HG03175 (cell line): Measurements from ENCODE around the gene RPS25.
A peak's percentile ranks its signal among the peaks of the same experiment; 100 is the strongest.
"Not testable (repeated sequence)": the region's sequence is repeated elsewhere in the genome, so short reads cannot be mapped to it uniquely, and the experiment has no call there.

Experiments used
- ATAC-seq: cut with Tn5 transposase; IDR thresholded peaks from one replicate; pipeline ENCODE4 v1.9.1; 2021; ENCODE audit warnings: mild to moderate bottlenecking, moderate library complexity; ENCODE audit not compliant: unreplicated experiment

The RPS25 gene

DNA sequence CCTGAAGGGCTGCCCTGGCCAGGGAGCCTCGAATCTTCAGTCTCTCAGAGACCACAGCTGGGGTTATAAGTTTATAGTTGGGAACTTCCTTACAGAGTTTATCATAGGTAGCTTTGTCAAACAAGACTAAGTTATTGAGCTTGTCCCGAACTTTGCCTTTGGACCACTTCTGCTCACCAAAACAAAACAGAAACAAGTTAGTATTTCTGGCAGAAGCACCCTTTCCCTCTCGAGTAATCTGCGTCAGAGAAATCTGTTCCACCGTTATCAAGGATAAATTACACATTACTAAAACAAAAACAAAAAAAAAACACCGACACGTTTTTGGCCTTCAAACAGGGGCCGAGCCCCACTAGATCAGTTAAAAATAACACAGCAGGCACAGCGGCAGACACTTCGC lies 766 bp downstream of the RPS25 start:
- not testable (repeated sequence) for ATAC-seq

DNA sequence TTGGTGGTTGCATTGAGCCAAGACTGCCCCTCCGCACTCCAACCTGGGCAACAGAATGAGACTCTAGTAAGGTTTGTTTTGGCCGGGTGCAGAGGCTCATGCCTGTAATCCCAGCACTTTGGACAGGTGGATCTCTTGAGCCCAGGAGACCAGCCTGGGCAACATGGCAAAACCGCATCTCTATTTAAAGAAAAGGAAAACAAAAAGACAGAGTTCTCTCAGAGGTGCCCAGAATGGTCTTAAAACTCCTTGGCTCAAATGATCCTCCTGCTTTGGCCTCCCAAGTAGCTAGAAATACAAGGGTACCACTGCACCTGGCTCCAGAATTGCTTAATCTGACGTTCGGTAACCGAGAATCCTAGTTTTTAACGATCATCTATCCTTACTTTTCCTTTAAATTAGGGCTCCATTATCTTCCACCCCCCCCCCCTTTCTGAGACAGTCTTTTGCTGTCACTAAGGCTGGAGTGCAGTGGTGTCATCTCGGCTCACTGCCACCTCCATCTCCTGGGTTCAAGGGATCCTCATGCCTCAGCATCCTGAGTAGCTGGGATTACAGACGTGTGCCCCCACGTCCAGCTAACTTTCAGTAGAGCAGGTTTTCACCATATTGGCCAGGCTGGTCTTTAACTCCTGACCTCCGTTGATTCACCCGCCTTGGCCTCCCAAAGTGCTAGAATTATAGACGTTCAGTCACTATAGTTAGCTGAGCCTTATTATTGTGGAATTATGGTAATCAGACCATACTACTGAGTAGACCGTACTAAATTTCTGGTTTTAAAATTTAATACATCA lies 1.7 kb downstream of the RPS25 start:
- ATAC-seq = no peak

GRCh38 chr11:119015054-119015611 lies 3.0 kb downstream of the RPS25 start:
- no peak for ATAC-seq

- no peak for ATAC-seq
Measured at GRCh38 chr11:119014209-119014924, 3.8 kb downstream of the RPS25 start.

- ATAC-seq = no peak
Measured at GRCh38 chr11:119012629-119013170, 5.4 kb downstream of the RPS25 start.

DNA sequence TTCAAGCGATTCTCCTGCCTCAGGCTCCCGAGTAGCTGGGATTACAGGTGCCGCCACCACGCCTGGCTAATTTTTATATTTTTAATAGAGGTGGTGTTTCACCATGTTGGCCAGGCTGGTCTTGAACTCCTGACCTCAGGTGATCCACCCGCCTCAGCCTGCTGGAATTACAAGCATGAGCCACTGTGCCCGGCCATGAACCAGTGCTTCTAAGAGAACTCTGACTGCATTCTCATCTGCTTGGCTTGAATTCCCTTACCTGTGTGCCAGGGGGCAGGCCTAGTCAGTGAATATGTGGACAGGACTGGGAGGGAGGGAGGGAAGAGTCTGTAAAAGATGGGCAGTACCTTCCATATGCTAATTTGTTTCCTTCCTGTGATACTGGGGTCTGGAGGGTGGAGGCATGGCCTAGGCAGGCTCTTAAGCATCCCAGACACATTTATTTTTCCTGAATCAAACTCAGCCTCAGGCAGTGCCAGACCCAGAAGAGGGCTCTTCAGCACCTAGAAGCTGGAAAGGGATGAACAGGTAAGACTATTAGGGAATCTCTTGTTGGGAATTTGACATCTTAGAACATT lies 6.6 kb downstream of the RPS25 start:
- no peak for ATAC-seq

GRCh38 chr11:119006656-119007055 lies 11.5 kb downstream of the RPS25 start:
- ATAC-seq = no peak

GRCh38 chr11:119000906-119001305 lies 17.2 kb downstream of the RPS25 start:
- no peak for ATAC-seq

DNA sequence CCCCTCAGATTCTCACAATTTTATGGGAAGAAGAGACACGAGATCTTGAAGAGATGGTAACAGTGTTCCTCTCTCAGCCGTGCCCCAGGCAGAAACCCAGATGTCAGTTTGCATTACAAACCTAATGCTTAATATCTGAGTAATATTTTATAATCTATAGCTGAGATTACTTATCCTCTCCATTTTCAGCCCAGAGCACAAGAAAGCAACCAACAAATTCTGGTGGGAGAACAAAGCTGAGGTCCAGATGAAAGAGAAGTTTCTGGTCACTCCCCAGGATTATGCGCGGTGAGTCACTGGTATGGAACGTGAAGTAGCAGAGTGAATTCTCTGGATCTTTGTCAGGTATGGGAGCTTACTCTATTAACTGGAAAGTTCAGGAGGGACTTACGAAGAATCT lies 19.3 kb downstream of the RPS25 start:
- no peak for ATAC-seq

DNA sequence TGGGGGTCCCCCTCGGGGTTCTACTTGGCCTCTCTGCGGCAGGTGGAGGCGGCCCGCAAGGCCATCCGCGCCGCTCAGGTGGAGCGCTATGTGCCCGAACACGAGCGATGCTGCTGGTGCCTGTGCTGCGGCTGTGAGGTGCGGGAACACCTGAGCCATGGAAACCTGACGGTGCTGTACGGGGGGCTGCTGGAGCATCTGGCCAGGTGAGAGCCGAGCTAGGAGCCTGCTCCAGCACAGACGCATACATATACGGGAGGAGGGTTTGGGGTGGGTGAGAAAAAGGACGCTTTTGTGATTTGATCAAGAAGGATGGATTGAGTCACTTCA lies 19.8 kb downstream of the RPS25 start:
- peak; percentile 9 for ATAC-seq

GRCh38 chr11:118997627-118998387 lies 20.3 kb downstream of the RPS25 start, which contains the start of gene CENATAC:
CENATAC (plus strand) TSS chr11:118998138; CDS start chr11:118998198, 60 bp downstream.
- ATAC-seq = peak; percentile 93

DNA sequence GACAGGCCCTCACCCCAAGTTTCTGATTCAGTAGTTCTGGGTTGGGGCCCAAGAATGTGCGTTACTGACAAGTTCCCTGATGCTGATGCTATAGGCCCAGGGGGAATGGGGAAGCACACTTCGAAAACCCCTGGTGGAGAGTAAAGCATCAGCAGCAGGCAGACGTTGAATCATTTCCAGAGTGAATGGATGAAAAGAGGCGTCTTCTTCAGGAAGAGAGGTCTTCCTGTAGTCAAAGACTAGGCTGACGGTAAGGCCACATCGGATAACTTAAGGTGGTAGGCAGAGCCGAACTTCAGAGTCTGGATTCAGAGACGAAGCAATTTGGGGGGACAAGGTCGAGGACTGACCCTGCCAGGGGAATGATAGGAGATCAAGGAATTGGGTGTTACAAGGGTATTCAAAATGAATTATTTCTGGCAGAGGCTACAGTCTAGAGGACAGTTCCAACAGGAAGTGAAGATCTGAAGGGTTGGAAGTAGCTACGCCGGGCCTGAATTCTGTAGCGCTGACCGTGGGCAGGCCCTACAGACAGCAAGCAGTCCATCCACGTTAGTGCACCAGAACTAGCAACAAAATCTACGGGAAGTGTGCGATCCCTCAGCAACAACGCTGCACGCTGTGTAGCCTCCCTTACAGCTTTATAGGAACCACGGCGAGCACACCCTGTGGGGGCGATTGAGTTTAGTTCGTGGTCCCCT lies 21.1 kb downstream of the RPS25 start:
- peak; percentile 26 for ATAC-seq

DNA sequence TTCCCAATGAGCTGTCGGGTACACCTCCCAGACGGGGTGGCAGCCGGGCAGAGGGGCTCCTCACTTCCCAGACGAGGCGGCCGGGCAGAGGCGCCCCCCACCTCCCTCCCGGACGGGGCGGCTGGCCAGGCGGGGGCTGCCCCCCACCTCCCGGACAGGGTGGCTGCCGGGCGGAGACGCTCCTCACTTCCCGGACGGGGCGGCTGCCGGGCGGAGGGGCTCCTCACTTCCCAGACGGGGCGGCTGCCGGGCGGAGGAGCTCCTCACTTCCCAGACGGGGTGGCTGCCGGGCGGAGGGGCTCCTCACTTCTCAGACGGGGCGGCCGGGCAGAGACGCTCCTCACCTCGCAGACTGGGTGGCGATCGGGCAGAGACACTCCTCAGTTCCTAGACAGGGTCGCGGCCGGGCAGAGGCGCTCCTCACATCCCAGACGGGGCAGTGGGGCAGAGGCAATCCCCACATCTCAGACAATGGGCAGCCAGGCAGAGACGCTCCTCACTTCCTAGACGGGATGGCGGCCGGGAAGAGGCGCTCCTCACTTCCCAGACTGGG lies 26.6 kb downstream of the RPS25 start:
- not testable (repeated sequence) for ATAC-seq

GRCh38 chr11:118988280-118988679 lies 29.9 kb downstream of the RPS25 start:
- ATAC-seq = no peak

- no peak for ATAC-seq
Measured at GRCh38 chr11:118984825-118985224, 33.3 kb downstream of the RPS25 start.

GRCh38 chr11:118984337-118984736 lies 33.8 kb downstream of the RPS25 start:
- ATAC-seq = not testable (repeated sequence)

- no peak for ATAC-seq
Measured at GRCh38 chr11:118980191-118980881, 37.8 kb downstream of the RPS25 start.

GRCh38 chr11:118979434-118979833 lies 38.7 kb downstream of the RPS25 start:
- no peak for ATAC-seq
